ENCODE data around the gene SRRM3.

- TF ChIP-seq RXRA (IDR thresholded peaks at IDR 0.05; ENCODE audit: borderline replicate concordance, low read depth) (no peak), GABPA (IDR thresholded peaks at IDR 0.05; ENCODE audit: low read depth) (no peak), SIN3A (IDR thresholded peaks at IDR 0.05; ENCODE audit: borderline replicate concordance, low read depth, low read length) (no peak)
- TF ChIP-seq, protein P1, sequence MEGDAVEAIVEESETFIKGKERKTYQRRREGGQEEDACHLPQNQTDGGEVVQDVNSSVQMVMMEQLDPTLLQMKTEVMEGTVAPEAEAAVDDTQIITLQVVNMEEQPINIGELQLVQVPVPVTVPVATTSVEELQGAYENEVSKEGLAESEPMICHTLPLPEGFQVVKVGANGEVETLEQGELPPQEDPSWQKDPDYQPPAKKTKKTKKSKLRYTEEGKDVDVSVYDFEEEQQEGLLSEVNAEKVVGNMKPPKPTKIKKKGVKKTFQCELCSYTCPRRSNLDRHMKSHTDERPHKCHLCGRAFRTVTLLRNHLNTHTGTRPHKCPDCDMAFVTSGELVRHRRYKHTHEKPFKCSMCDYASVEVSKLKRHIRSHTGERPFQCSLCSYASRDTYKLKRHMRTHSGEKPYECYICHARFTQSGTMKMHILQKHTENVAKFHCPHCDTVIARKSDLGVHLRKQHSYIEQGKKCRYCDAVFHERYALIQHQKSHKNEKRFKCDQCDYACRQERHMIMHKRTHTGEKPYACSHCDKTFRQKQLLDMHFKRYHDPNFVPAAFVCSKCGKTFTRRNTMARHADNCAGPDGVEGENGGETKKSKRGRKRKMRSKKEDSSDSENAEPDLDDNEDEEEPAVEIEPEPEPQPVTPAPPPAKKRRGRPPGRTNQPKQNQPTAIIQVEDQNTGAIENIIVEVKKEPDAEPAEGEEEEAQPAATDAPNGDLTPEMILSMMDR (IDR thresholded peaks at IDR 0.05) = no peak
- TF ChIP-seq, protein P2, sequence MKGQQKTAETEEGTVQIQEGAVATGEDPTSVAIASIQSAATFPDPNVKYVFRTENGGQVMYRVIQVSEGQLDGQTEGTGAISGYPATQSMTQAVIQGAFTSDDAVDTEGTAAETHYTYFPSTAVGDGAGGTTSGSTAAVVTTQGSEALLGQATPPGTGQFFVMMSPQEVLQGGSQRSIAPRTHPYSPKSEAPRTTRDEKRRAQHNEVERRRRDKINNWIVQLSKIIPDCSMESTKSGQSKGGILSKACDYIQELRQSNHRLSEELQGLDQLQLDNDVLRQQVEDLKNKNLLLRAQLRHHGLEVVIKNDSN (IDR thresholded peaks at IDR 0.05; ENCODE audit: borderline replicate concordance, low read depth) = no peak
Observed at GRCh38 chr7:76198202-76198601, 3.5 kb upstream of the SRRM3 start.
